CD14-positive monocyte (primary cell): ENCODE results near the gene MRTFB. TPM values are rescaled to one million over a fixed set of nuclear protein-coding genes. Genes with fewer than 3 reads are reported as not detected.
"Not testable (repeated sequence)": the region's sequence is repeated elsewhere in the genome, so short reads cannot be mapped to it uniquely, and the experiment has no call there.

Experiments used
- DNase-seq, 3 donors: peaks; one replicate each; pipeline ENCODE4 v3.0.0-alpha.2; 2011 to 2022
- H2AFZ ChIP-seq: 2 replicates; pipeline ENCODE4 v1.6.0; 2012; ENCODE audit warnings: mild to moderate bottlenecking, low read depth, low read length, inconsistent platforms; ENCODE audit not compliant: insufficient read depth, poor library complexity, severe bottlenecking
- H3K27ac ChIP-seq, 2 donors: 1 replicate in 1 of 2; 2 replicates in 1 of 2; pipeline ENCODE4 v1.5.1; 2012 to 2013; ENCODE audit warnings: low read length in 2 of 2, control low read depth in 1 of 2, inconsistent platforms in 1 of 2, low read depth in 1 of 2, mild to moderate bottlenecking in 1 of 2
- H3K27me3 ChIP-seq, 2 donors: one replicate each; pipeline versions ENCODE4 v1.6.0 to v1.6.1; 2011 to 2013; ENCODE audit warnings: low read length in 2 of 2; ENCODE audit not compliant: control insufficient read depth in 2 of 2, insufficient read depth in 2 of 2
- H3K36me3 ChIP-seq, 2 donors: replicated peaks in 1 of 2; 1 replicate in 1 of 2; 2 replicates in 1 of 2; pipeline versions ENCODE4 v1.5.1 to v1.6.1; 2012 to 2013; ENCODE audit warnings: low read length in 2 of 2, control low read depth in 1 of 2, inconsistent platforms in 1 of 2, mild to moderate bottlenecking in 1 of 2; ENCODE audit not compliant: insufficient read depth in 2 of 2, control insufficient read depth in 1 of 2
- H3K4me1 ChIP-seq, 2 donors: 1 replicate in 1 of 2; 2 replicates in 1 of 2; pipeline versions ENCODE4 v1.5.1 to v1.6.1; 2012 to 2013; ENCODE audit warnings: low read length in 2 of 2, control low read depth in 1 of 2, inconsistent platforms in 1 of 2, mild to moderate bottlenecking in 1 of 2, moderate library complexity in 1 of 2; ENCODE audit not compliant: insufficient read depth in 2 of 2, control insufficient read depth in 1 of 2
- H3K4me2 ChIP-seq: replicated peaks from 2 replicates; pipeline ENCODE3; 2012; ENCODE audit warnings: low read length, moderate library complexity, mild to moderate bottlenecking; ENCODE audit not compliant: poor library complexity, severe bottlenecking; ENCODE audit errors: extremely low read depth
- H3K4me3 ChIP-seq, 3 experiments: fragments of 200-600 bp in 1 of 3; sonication (generic) in 1 of 3; replicated peaks in 1 of 3; 1 replicate in 2 of 3; 2 replicates in 1 of 3; pipeline ENCODE4 v1.5.1; 2011 to 2013; ENCODE audit warnings: low read length in 3 of 3, mild to moderate bottlenecking in 3 of 3, control low read depth in 2 of 3, low read depth in 2 of 3, inconsistent platforms in 1 of 3, moderate library complexity in 1 of 3
- H3K79me2 ChIP-seq: 2 replicates; pipeline ENCODE4 v1.6.0; 2012; ENCODE audit warnings: mild to moderate bottlenecking, control low read depth, inconsistent platforms, low read length, moderate library complexity; ENCODE audit not compliant: insufficient read depth
- H3K9ac ChIP-seq: 2 replicates; pipeline ENCODE4 v1.6.0; 2017; ENCODE audit warnings: low read length, mild to moderate bottlenecking; ENCODE audit not compliant: insufficient read depth, poor library complexity, severe bottlenecking
- H3K9me3 ChIP-seq, 2 donors: replicated peaks in 1 of 2; 1 replicate in 1 of 2; 2 replicates in 1 of 2; pipeline versions ENCODE4 v1.5.1 to v1.6.1; 2012 to 2013; ENCODE audit warnings: low read length in 2 of 2, control low read depth in 1 of 2; ENCODE audit not compliant: control insufficient read depth in 1 of 2, insufficient read depth in 1 of 2
- H4K20me1 ChIP-seq: 2 replicates; pipeline ENCODE4 v1.6.0; 2012; ENCODE audit warnings: mild to moderate bottlenecking, low read length, control low read depth, moderate library complexity; ENCODE audit not compliant: insufficient read depth
- H3K27ac Mint-ChIP-seq, 7 donors: one replicate each; pipeline ENCODE4 v1.8.0; 2020; ENCODE audit warnings: mild to moderate bottlenecking in 7 of 7, mixed read lengths in 7 of 7, moderate library complexity in 6 of 7, inconsistent platforms in 2 of 7
- H3K27me3 Mint-ChIP-seq, 3 donors: one replicate each; pipeline ENCODE4 v1.8.0; 2021 to 2022; ENCODE audit warnings: low read depth in 3 of 3, mild to moderate bottlenecking in 3 of 3, mixed read lengths in 3 of 3, moderate library complexity in 3 of 3, inconsistent platforms in 1 of 3
- H3K36me3 Mint-ChIP-seq, 2 donors: one replicate each; pipeline ENCODE4 v1.8.0; 2020; ENCODE audit warnings: mixed read lengths in 2 of 2, inconsistent platforms in 1 of 2, mild to moderate bottlenecking in 1 of 2
- H3K4me1 Mint-ChIP-seq: one replicate; pipeline ENCODE4 v1.8.0; 2020; ENCODE audit warnings: mild to moderate bottlenecking, mixed read lengths
- H3K4me3 Mint-ChIP-seq, 2 donors: one replicate each; pipeline ENCODE4 v1.8.0; 2020; ENCODE audit warnings: mild to moderate bottlenecking in 2 of 2, mixed read lengths in 2 of 2, moderate library complexity in 1 of 2
- H3K9me3 Mint-ChIP-seq, 7 donors: one replicate each; pipeline ENCODE4 v1.8.0; 2020 to 2022; ENCODE audit warnings: mixed read lengths in 7 of 7, mild to moderate bottlenecking in 6 of 7, moderate library complexity in 6 of 7, inconsistent platforms in 2 of 7
- CTCF ChIP-seq: fragments of 200-600 bp; IDR thresholded peaks from one replicate; pipeline ENCODE4 v1.8.0; 2022; ENCODE audit warnings: antibody characterized with exemption, mild to moderate bottlenecking
- WGBS: methylation state at CpG from one replicate; pipeline ENCODE4 v1.1.5; 2013; ENCODE audit warnings: missing lambda C conversion rate; ENCODE audit not compliant: insufficient coverage; 5-methylcytosine and 5-hydroxymethylcytosine counted together
- intact Hi-C, 2 donors: fragments of 100-400 bp; cut with micrococcal nuclease; formaldehyde crosslinking; loops; one replicate each; pipeline versions ENCODE4 v1.15.0 to v1.15.1; 2023
- polyA plus RNA-seq, 3 donors: library from polyadenylated mRNA; depleted of rRNA in 1 of 3; unstranded in 2 of 3; stranded (reverse) in 1 of 3; fragments of 300-500 nt in 2 of 3; fragments of >200 nt in 1 of 3; fragmentation: Illumina TruSeq in 2 of 3; gene quantifications; 1 replicate in 2 of 3; 2 replicates in 1 of 3; pipeline ENCODE4 v1.2.3, GENCODE V29; 2012 to 2021

The MRTFB gene
- polyA plus RNA-seq, 3 donors, result 0.69 to 1.4 (median 0.87) TPM

- Mint-ChIP-seq H3K4me1 (peaks cover 10% of the 10 kb centered on the region), H3K9me3 (peaks cover 0 to 5% (median 0%) of the 10 kb centered on the region in 7 donors), H3K4me3 (no peak overlapping the region), H3K27me3 (no peaks in the 10 kb centered on the region), H3K27ac (no peak overlapping the region), H3K36me3 (peaks cover 0 to 2% of the 10 kb centered on the region in 2 donors)
- no peak overlapping the region for H3K27ac ChIP-seq
- no CpG with 5 or more reads among the region's 2 CpGs for WGBS
- H4K20me1 ChIP-seq, result no peaks in the 10 kb centered on the region
- no peaks in the 10 kb centered on the region for H3K36me3 ChIP-seq
- no peak overlapping the region for H3K4me3 ChIP-seq
- intact Hi-C loops, result no loop called here
- no peak overlapping the region for H3K9ac ChIP-seq
- no peak for TF ChIP-seq CTCF
- H3K9me3 ChIP-seq, result no peaks in the 10 kb centered on the region
- no peak for DNase-seq
- H3K4me2 ChIP-seq, result no peak overlapping the region
- H2AFZ ChIP-seq, result no peak overlapping the region
- no peaks in the 10 kb centered on the region for H3K27me3 ChIP-seq
- no peaks in the 10 kb centered on the region for H3K4me1 ChIP-seq
- no peaks in the 10 kb centered on the region for H3K79me2 ChIP-seq
Observed at GRCh38 chr16:14121142-14121541, 50.0 kb downstream of the MRTFB start.

- intact Hi-C loops, result no loop called here
- Mint-ChIP-seq H3K4me1 (peaks cover 10% of the 10 kb centered on the region), H3K9me3 (peaks cover 0 to 5% (median 0%) of the 10 kb centered on the region in 7 donors), H3K36me3 (peaks cover 0 to 2% of the 10 kb centered on the region in 2 donors), H3K4me3 (no peak overlapping the region), H3K27me3 (no peaks in the 10 kb centered on the region), H3K27ac (peak overlapping the region in 1 of 7 donors; percentile 45)
- Histone ChIP-seq H3K27ac (no peak overlapping the region), H3K79me2 (no peaks in the 10 kb centered on the region), H3K4me1 (no peaks in the 10 kb centered on the region), H3K9ac (no peak overlapping the region), H3K36me3 (no peaks in the 10 kb centered on the region), H3K4me2 (no peak overlapping the region), H3K27me3 (no peaks in the 10 kb centered on the region), H3K9me3 (no peaks in the 10 kb centered on the region), H4K20me1 (no peaks in the 10 kb centered on the region), H3K4me3 (no peak overlapping the region), H2AFZ (no peak overlapping the region)
- DNase-seq, result no peak
- WGBS, result no CpG with 5 or more reads among the region's 3 CpGs
- TF ChIP-seq CTCF, result no peak
Observed at GRCh38 chr16:14121872-14122271, 50.8 kb downstream of the MRTFB start.

- H3K4me1 Mint-ChIP-seq, result peaks cover 10% of the 10 kb centered on the region
- DNase-seq, H3K9ac ChIP-seq, H3K9me3 ChIP-seq, intact Hi-C loops, H3K4me3 ChIP-seq, H3K27me3 Mint-ChIP-seq, H3K79me2 ChIP-seq, H3K4me2 ChIP-seq, H4K20me1 ChIP-seq, H3K4me3 Mint-ChIP-seq, H3K27me3 ChIP-seq, H3K9me3 Mint-ChIP-seq, H3K4me1 ChIP-seq, H3K36me3 ChIP-seq, H3K36me3 Mint-ChIP-seq, H3K27ac ChIP-seq, H3K27ac Mint-ChIP-seq, H2AFZ ChIP-seq: not testable (repeated sequence)
- no CpG with 5 or more reads among the region's 3 CpGs for WGBS
Observed at GRCh38 chr16:14122430-14122829, 51.3 kb downstream of the MRTFB start.
